Measurements from ENCODE around the gene APOA5. TPM values are rescaled to one million over a fixed set of nuclear protein-coding genes. Genes with fewer than 3 reads are reported as not detected.

The APOA5 gene
- total RNA-seq, 1 donor = not detected

DNA sequence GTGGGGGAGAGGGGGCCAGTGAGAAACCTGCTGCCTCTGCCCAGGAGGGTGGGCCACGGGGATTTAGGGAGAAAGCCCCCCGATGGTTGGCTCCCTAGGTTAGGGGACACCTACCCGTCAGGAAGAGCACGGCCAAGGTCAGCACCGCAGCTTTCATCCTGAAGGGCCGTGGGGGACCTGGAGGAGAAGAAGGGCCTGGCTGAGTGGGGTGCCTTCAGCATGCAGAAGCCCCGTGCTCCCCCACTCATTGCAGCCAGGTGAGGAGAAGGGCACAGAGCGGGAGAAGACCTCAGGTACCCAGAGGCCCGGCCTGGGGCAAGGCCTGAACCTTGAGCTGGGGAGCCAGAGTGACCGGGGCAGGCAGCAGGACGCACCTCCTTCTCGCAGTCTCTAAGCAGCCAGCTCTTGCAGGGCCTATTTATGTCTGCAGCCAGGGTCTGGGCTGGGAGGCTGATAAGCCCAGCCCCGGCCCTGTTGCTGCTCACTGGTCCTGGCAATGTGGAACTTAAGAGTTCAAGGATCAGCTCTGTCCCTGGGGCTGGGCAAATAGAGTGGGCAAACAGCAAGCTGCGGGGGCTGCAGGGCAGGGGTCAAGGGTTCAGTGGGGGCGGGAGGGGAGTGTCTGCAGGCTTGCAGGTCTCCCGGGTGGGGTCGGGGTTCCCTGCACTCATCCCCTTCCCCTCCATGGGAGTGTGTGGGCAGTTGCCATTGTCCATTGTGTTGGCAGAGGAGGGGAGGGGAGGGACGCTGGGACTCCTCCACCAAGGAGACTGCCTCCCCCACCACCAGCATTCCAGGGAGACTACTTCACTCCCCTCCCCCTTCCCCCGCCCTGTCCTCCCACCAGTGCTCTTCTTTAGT, 45.8 kb upstream of the APOA5 start, which contains the start of gene APOA1:
Gene APOA1 (minus strand): TSS at position 392 of the 861 bp plus-strand sequence. CDS start 235 bp downstream, at position 157.
- no peak within 1 kb of the TSS for H2AFZ ChIP-seq (ENCODE audit: low read length)
- no peak within 1 kb of the TSS for H3K4me3 ChIP-seq (ENCODE audit: insufficient read depth, low read length)
- no peaks in the 10 kb centered on the region for H4K20me1 ChIP-seq (ENCODE audit: insufficient read depth, low read length)
- TF ChIP-seq, protein P1, sequence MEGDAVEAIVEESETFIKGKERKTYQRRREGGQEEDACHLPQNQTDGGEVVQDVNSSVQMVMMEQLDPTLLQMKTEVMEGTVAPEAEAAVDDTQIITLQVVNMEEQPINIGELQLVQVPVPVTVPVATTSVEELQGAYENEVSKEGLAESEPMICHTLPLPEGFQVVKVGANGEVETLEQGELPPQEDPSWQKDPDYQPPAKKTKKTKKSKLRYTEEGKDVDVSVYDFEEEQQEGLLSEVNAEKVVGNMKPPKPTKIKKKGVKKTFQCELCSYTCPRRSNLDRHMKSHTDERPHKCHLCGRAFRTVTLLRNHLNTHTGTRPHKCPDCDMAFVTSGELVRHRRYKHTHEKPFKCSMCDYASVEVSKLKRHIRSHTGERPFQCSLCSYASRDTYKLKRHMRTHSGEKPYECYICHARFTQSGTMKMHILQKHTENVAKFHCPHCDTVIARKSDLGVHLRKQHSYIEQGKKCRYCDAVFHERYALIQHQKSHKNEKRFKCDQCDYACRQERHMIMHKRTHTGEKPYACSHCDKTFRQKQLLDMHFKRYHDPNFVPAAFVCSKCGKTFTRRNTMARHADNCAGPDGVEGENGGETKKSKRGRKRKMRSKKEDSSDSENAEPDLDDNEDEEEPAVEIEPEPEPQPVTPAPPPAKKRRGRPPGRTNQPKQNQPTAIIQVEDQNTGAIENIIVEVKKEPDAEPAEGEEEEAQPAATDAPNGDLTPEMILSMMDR (IDR thresholded peaks at IDR 0.05; ENCODE audit: extremely low read depth, low read depth, low read length) = no peak
- H3K4me2 ChIP-seq (ENCODE audit: insufficient read depth, low read length) = no peak within 1 kb of the TSS
- H3K27me3 ChIP-seq (ENCODE audit: insufficient read depth, low read length) = no peaks in the 10 kb centered on the region
- no peaks in the 10 kb centered on the region for H3K4me1 ChIP-seq (ENCODE audit: insufficient read depth, low read length)
- H3K79me2 ChIP-seq (ENCODE audit: insufficient read depth, low read length) = no peaks in the 10 kb centered on the region
- peak; percentile 73 for DNase-seq (ENCODE audit: insufficient read length, low spot score, missing footprints)
- no peak within 1 kb of the TSS for H3K27ac ChIP-seq (ENCODE audit: low read depth, low read length)
- H3K36me3 ChIP-seq (ENCODE audit: insufficient read depth, low read length) = no peaks in the 10 kb centered on the region
- H3K9me3 ChIP-seq (ENCODE audit: low read depth, low read length) = no peaks in the 10 kb centered on the region

DNA sequence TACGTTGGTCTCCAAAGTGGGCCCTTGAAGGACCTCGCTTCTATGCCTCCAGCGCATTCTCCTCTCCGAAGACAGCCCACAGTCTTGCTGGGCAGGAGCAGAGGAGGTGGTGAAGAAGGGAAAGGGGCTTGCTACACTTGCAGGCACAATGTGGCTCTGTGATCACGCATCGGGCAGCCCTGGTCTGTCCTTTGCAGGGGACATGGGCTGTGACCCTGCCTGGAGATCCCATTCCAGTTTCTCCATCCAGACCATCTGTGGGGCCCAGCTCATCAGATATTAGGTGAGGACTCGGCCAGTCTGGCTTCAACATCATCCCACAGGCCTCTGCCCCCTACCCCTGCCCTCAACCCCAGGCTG, 44.9 kb upstream of the APOA5 start:
- no peak for DNase-seq (ENCODE audit: insufficient read length, low spot score, missing footprints)
- Histone ChIP-seq H2AFZ (ENCODE audit: low read length) (no peak overlapping the region), H3K27ac (ENCODE audit: low read depth, low read length) (no peak overlapping the region), H3K79me2 (ENCODE audit: insufficient read depth, low read length) (no peaks in the 10 kb centered on the region), H3K4me3 (ENCODE audit: insufficient read depth, low read length) (no peak overlapping the region), H3K27me3 (ENCODE audit: insufficient read depth, low read length) (no peaks in the 10 kb centered on the region), H4K20me1 (ENCODE audit: insufficient read depth, low read length) (no peaks in the 10 kb centered on the region), H3K9me3 (ENCODE audit: low read depth, low read length) (no peaks in the 10 kb centered on the region), H3K4me2 (ENCODE audit: insufficient read depth, low read length) (no peak overlapping the region), H3K4me1 (ENCODE audit: insufficient read depth, low read length) (no peaks in the 10 kb centered on the region), H3K36me3 (ENCODE audit: insufficient read depth, low read length) (no peaks in the 10 kb centered on the region)
- TF ChIP-seq, protein P1 (IDR thresholded peaks at IDR 0.05; ENCODE audit: extremely low read depth, low read depth, low read length) = no peak

DNA sequence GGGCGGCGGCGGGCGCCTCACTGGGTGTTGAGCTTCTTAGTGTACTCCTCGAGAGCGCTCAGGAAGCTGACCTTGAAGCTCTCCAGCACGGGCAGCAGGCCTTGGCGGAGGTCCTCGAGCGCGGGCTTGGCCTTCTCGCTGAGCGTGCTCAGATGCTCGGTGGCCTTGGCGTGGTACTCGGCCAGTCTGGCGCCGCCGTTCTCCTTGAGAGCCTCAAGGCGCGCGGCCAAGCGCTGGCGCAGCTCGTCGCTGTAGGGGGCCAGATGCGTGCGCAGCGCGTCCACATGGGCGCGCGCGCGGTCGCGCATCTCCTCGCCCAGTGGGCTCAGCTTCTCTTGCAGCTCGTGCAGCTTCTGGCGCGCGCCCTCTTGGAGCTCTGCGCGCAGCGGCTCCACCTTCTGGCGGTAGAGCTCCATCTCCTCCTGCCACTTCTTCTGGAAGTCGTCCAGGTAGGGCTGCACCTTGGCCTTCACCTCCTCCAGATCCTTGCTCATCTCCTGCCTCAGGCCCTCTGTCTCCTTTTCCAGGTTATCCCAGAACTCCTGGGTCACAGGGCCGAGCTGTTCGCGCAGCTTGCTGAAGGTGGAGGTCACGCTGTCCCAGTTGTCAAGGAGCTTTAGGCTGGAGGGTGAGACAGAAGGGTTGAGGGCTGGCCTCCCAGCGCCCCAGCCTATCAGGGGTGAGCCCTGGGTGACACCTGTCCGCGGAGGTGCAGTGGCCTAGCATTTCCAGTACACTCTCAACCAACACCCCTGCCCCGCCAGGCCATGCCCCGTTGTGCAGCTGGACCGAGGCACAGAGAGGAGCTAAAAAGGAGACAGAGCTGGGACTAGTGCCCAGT, 44.3 kb upstream of the APOA5 start:
- H2AFZ ChIP-seq (ENCODE audit: low read length) = peak overlapping the region; percentile 35
- peak overlapping the region; percentile 42 for H3K4me2 ChIP-seq (ENCODE audit: insufficient read depth, low read length)
- H4K20me1 ChIP-seq (ENCODE audit: insufficient read depth, low read length) = no peaks in the 10 kb centered on the region
- H3K79me2 ChIP-seq (ENCODE audit: insufficient read depth, low read length) = no peaks in the 10 kb centered on the region
- DNase-seq (ENCODE audit: insufficient read length, low spot score, missing footprints) = peak; percentile 99
- H3K36me3 ChIP-seq (ENCODE audit: insufficient read depth, low read length) = no peaks in the 10 kb centered on the region
- H3K27me3 ChIP-seq (ENCODE audit: insufficient read depth, low read length) = no peaks in the 10 kb centered on the region
- H3K4me1 ChIP-seq (ENCODE audit: insufficient read depth, low read length) = no peaks in the 10 kb centered on the region
- TF ChIP-seq, protein P1 (IDR thresholded peaks at IDR 0.05; ENCODE audit: extremely low read depth, low read depth, low read length) = peak; percentile 65
- peak overlapping the region; percentile 60 for H3K4me3 ChIP-seq (ENCODE audit: insufficient read depth, low read length)
- H3K27ac ChIP-seq (ENCODE audit: low read depth, low read length) = peak overlapping the region; percentile 1
- H3K9me3 ChIP-seq (ENCODE audit: low read depth, low read length) = no peaks in the 10 kb centered on the region
